ENCODE data around the gene DCBLD2. TPM values are rescaled to one million over a fixed set of nuclear protein-coding genes. Genes with fewer than 3 reads are reported as not detected.
"Not testable (repeated sequence)": the region's sequence is repeated elsewhere in the genome, so short reads cannot be mapped to it uniquely, and the experiment has no call there.

Gene DCBLD2
- total RNA-seq, 1 donor from 2014 or later, result 43.1 TPM

GRCh38 chr3:98855806-98856400, 45.6 kb downstream of the DCBLD2 start:
- DNase-seq, result no peak
- peak; percentile 40 for ATAC-seq
- intact Hi-C loops (cut with micrococcal nuclease), result no loop called here

DNA sequence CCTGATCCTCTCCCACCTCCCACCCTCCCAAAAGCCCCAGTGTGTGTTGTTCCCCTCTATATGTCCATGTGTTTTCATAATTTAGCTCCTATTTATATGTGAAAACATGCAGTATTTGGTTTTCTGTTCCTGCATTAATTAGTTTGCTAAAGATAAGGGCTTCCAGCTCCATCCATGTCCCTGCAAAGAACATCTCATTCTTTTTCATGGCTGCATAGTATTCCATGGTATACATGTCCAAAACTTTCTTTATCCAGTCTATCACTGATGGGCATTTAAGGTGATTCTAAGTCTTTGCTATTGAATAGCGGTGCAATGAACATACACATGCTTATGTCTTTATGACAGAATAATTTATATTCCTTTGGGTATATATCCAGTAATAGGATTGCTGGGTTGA, 53.4 kb downstream of the DCBLD2 start:
- ATAC-seq (no peak), DNase-seq (no peak)
- intact Hi-C loops (cut with micrococcal nuclease), result no loop called here

DNA sequence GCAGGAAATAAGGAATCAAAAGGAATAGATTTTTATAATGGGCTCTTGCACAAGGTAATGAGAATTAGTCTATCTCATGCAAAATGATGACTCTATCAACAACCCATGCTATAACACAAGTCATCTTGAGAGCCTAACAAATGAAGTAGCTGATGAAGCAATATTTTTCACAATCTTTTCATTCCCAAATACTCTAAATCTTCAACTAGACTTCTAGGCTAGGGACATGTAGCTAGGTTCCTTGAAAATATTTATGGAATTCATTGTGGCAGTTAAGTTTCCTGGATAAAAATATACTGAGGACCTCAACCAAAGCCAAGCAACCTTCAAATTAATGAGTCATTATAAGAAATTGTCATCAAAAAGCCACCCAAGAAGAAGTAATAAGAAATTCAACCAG, 55.4 kb downstream of the DCBLD2 start:
- DNase-seq (no peak), ATAC-seq (no peak)
- intact Hi-C loops (cut with micrococcal nuclease), result no loop called here

- DNase-seq (no peak), ATAC-seq (no peak)
- intact Hi-C loops (cut with micrococcal nuclease), result no loop called here
Measured at GRCh38 chr3:98843266-98843959, 58.1 kb downstream of the DCBLD2 start.

DNA sequence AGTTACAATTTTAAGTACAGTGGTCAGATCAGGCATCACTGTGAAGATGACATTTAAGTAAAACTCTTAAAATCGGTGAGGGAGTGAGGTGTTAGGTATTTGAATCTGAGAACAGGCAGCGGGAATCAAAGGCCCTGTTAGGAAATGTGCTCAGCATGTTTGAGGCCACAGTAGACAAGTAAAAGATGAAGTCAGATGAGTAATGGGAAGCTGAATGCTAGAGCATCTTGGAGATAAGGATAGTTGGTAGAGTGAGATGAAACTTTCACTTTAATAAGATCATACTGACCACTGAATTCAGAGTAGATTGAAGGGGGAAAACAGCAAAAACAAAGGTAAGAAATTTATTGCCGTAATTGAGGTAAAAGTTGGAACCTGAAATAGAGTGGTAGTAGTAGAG, 61.6 kb downstream of the DCBLD2 start:
- intact Hi-C loops (cut with micrococcal nuclease), result no loop called here
- ATAC-seq, result no peak
- DNase-seq, result no peak

- DNase-seq; intact Hi-C loops (cut with micrococcal nuclease); ATAC-seq: not testable (repeated sequence)
Measured at GRCh38 chr3:98831060-98831459, 70.4 kb downstream of the DCBLD2 start.

DNA sequence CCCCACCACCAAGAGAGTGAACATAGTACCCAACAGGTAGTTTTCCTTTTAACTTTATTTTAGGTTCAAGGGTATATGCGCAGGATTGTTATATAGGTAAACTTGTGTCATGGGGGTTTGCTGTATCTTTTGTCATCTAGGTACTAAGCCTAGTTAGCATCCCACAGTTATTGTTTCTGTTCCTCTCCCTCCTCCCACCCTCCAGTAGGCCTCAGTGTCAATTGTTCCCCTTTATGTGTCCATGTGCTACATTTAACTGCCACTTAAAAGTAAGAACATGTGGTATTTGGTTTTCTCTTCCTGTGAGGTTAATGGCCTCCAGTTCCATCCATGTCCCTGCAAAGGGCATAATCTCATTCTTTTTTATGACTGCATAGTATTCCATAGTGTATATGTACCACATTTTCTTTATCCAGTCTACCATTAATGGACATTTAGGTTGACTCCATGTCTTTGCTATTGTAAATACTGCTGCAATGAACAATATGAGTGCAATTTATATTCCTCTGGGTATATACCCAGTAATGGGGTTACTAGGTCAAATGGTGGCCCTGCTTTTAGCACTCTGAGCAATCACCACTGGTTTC, 72.2 kb downstream of the DCBLD2 start:
- DNase-seq, result no peak
- intact Hi-C loops (cut with micrococcal nuclease), result no loop called here
- ATAC-seq, result no peak

- intact Hi-C loops (cut with micrococcal nuclease), result no loop called here
- no peak for DNase-seq
- ATAC-seq, result no peak
Measured at GRCh38 chr3:98827221-98827920, 74.1 kb downstream of the DCBLD2 start.

DNA sequence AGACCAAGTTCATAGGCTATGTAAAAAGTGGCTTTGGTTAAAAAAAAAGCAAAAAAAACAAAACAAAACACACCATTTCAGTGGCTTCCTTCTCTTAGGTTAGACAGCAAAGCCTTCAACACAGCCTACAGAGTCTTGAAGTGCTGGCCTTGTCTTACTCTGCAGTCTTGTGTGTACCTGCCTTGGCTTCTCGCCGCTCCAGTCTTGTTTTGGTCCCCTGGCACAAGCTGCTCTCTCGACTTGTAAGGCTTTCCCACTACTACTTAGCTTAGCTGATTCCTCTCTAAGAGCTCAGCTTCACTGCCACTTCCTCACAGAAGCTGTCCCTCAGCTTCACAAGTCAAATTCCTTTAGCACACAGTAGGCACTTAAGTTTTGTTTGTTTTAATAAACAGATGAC, 75.4 kb downstream of the DCBLD2 start:
- intact Hi-C loops (cut with micrococcal nuclease), result no loop called here
- ATAC-seq (no peak), DNase-seq (no peak)

GRCh38 chr3:98824256-98824655, 77.2 kb downstream of the DCBLD2 start:
- DNase-seq (no peak), ATAC-seq (no peak)
- intact Hi-C loops (cut with micrococcal nuclease), result no loop called here

DNA sequence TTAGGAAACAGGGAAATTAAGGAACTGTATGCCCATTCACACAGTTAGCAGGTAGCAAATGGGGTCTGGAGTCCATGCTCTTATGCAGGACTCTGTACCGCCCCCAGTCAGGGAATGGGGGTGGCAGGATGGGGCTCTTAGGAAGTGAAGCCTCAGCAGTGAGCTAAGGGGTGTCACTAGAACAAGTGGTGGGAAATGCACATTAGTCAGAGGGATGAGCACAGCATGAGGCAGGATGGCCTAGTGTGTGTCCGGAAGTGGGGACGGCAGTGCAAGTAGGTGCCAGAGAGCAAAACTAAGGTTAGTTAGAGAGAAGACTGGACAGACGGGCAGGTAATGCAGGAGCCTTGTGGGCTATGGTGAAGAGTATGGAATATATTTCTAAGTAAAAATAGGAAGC, 77.7 kb downstream of the DCBLD2 start:
- no peak for ATAC-seq
- no peak for DNase-seq
- intact Hi-C loops (cut with micrococcal nuclease), result no loop called here

- intact Hi-C loops (cut with micrococcal nuclease), result no loop called here
- ATAC-seq (no peak), DNase-seq (no peak)
Measured at GRCh38 chr3:98821063-98821462, 80.4 kb downstream of the DCBLD2 start.

- DNase-seq (no peak), ATAC-seq (peak; percentile 84)
- intact Hi-C loops (cut with micrococcal nuclease), result loop anchor here (1.0 to 10.0 kb wide), 2 partner anchors 177 to 877 kb away; no protein-coding TSS in a partner anchor
Measured at GRCh38 chr3:98817547-98818041, 83.9 kb downstream of the DCBLD2 start.

GRCh38 chr3:98814817-98815420, 86.6 kb downstream of the DCBLD2 start:
- intact Hi-C loops (cut with micrococcal nuclease), result loop anchor here (10.0 kb wide), 1 partner anchor 880 kb away; no protein-coding TSS in a partner anchor

GRCh38 chr3:98812851-98813374, 88.6 kb downstream of the DCBLD2 start:
- intact Hi-C loops (cut with micrococcal nuclease), result loop anchor here (2.0 to 10.0 kb wide), 2 partner anchors 210 to 882 kb away; no protein-coding TSS in a partner anchor
- ATAC-seq, result peak; percentile 51
- no peak for DNase-seq

More at GRCh38 chr3:98814817-98815420, 86.6 kb downstream of the DCBLD2 start:
- DNase-seq (no peak), ATAC-seq (peak; percentile 37)

DNA sequence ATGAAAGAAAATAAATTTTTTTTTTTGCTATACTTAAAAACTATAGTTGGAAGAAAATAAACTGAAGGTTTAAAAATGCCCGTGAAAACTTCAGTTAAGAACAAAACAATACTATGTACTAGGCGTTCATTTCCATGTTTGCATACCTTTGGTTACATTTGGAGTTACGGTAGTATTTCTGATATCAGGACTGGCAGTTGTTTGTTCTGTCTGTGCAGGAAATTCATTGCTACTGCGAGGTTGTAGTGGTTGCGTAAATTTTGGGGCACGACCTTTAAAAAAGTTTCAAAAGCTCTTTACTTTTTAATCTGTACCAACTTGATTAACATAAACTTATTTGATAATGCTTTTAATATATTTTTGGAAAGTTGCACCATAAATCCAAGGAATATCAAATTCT, 90.4 kb downstream of the DCBLD2 start:
- DNase-seq (no peak), ATAC-seq (no peak)
- intact Hi-C loops (cut with micrococcal nuclease), result loop anchor here (10.0 kb wide), 1 partner anchor 884 kb away; no protein-coding TSS in a partner anchor

- ATAC-seq (peak; percentile 89), DNase-seq (peak; percentile 43)
- intact Hi-C loops (cut with micrococcal nuclease), result no loop called here
Measured at GRCh38 chr3:98809557-98809956, 91.9 kb downstream of the DCBLD2 start.

DNA sequence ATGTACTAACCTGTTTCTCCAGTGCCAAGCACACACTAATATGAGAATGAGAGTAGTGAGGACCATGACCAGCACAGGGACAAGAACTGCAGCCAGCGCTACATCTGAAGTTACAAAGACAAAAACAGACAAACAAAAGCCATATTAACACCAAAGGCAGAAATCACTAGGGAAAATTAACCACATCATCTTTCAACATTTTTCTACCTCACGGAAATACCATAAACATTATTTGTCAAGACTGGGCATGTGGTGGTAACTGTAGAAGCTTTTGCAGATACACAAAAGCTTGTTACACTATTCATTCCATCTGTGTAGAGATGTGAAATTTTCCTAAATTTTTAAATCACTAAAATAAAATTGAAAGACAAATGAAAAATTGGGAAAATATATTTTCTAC, 93.4 kb downstream of the DCBLD2 start:
- DNase-seq (no peak), ATAC-seq (no peak)
- intact Hi-C loops (cut with micrococcal nuclease), result no loop called here

GRCh38 chr3:98807561-98807960, 93.9 kb downstream of the DCBLD2 start:
- intact Hi-C loops (cut with micrococcal nuclease), result no loop called here
- no peak for DNase-seq
- ATAC-seq, result no peak
